Measurements from ENCODE around the gene SEMA3F.

SEMA3F gene

GRCh38 chr3:50218448-50218847 is 63.3 kb downstream of the SEMA3F start:
- ChIA-PET POLR2A (interaction anchor here (1.1 kb wide), 1 partner anchor 13 kb away, joined by 5 read pairs; the partner anchor contains the start of gene SLC38A3), CTCF (interaction anchor here (0.6 to 1.8 kb wide), 5 partner anchors 7 to 165 kb away, joined by 3 to 6 read pairs (median 4); no protein-coding TSS in a partner anchor)
- TF ChIP-seq ELF4 (IDR thresholded peaks at IDR 0.05) = no peak
- TF ChIP-seq CTBP1 (IDR thresholded peaks at IDR 0.05; ENCODE audit: borderline replicate concordance) = no peak
- no peak for TF ChIP-seq TARDBP (IDR thresholded peaks at IDR 0.05)
- TF ChIP-seq ARNT (IDR thresholded peaks at IDR 0.05) = no peak
- no peak for TF ChIP-seq ZNF384 (IDR thresholded peaks at IDR 0.05)
- TF ChIP-seq BHLHE40 (IDR thresholded peaks at IDR 0.05; ENCODE audit: borderline replicate concordance) = no peak
- no peak for TF ChIP-seq NFRKB (IDR thresholded peaks at IDR 0.05)
- TF ChIP-seq L3MBTL2 (conservative IDR thresholded peaks at IDR 0.05) = no peak
- TF ChIP-seq, protein P1, sequence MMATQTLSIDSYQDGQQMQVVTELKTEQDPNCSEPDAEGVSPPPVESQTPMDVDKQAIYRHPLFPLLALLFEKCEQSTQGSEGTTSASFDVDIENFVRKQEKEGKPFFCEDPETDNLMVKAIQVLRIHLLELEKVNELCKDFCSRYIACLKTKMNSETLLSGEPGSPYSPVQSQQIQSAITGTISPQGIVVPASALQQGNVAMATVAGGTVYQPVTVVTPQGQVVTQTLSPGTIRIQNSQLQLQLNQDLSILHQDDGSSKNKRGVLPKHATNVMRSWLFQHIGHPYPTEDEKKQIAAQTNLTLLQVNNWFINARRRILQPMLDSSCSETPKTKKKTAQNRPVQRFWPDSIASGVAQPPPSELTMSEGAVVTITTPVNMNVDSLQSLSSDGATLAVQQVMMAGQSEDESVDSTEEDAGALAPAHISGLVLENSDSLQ (IDR thresholded peaks at IDR 0.05) = no peak
- TF ChIP-seq SUZ12 (IDR thresholded peaks at IDR 0.05) = no peak
- no peak for TF ChIP-seq FOXM1 (IDR thresholded peaks at IDR 0.05; ENCODE audit: borderline replicate concordance)
- no peak for TF ChIP-seq FOXA1 (IDR thresholded peaks at IDR 0.05)
- TF ChIP-seq HDGF (IDR thresholded peaks at IDR 0.05; ENCODE audit: borderline replicate concordance) = no peak
- no peak for TF ChIP-seq FOXK2 (IDR thresholded peaks at IDR 0.05)
- TF ChIP-seq SP1 (IDR thresholded peaks at IDR 0.05) = no peak
- no peak for TF ChIP-seq LEF1 (IDR thresholded peaks at IDR 0.05; ENCODE audit: borderline replicate concordance)
- no peak for DNase-seq (ENCODE audit: extremely low spot score)

- POLR2A ChIA-PET = interaction anchor here (0.5 kb wide), 1 partner anchor 118 kb away, joined by 3 read pairs; no protein-coding TSS in a partner anchor
- CTCF ChIA-PET = interaction anchor here (1.0 kb wide), 1 partner anchor 11 kb away, joined by 4 read pairs; no protein-coding TSS in a partner anchor
- DNase-seq (ENCODE audit: extremely low spot score) = no peak
Observed at GRCh38 chr3:50219285-50219684, 64.2 kb downstream of the SEMA3F start.

DNA sequence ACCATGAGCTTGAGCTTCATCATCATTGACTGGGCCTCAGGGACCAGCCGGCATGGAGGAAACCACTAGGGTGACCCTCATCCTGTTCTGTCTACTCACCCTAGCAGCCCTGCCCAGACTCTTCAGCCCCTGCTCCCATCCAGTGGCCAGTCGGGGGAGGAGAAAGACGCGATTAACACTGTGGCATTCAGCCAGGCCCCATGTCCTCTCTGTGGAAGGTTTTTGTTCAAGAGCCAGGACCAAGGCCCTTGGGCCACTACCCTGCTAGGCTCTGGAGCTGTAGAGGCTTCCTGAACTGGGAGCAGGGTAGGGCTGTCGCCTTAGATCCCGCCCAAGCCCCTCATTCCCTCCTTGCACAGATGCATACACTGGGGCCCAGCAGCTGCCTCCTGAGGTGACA is 65.0 kb downstream of the SEMA3F start:
- POLR2A ChIA-PET = interaction anchor here (0.5 kb wide), 1 partner anchor 118 kb away, joined by 3 read pairs; no protein-coding TSS in a partner anchor
- TF ChIP-seq HDGF (IDR thresholded peaks at IDR 0.05; ENCODE audit: borderline replicate concordance) (no peak), ELF4 (IDR thresholded peaks at IDR 0.05) (no peak), FOXA1 (IDR thresholded peaks at IDR 0.05) (no peak), ARNT (IDR thresholded peaks at IDR 0.05) (no peak), CTBP1 (IDR thresholded peaks at IDR 0.05; ENCODE audit: borderline replicate concordance) (no peak), ZNF384 (IDR thresholded peaks at IDR 0.05) (no peak), LEF1 (IDR thresholded peaks at IDR 0.05; ENCODE audit: borderline replicate concordance) (no peak), FOXM1 (IDR thresholded peaks at IDR 0.05; ENCODE audit: borderline replicate concordance) (no peak)
- TF ChIP-seq, protein P1 (IDR thresholded peaks at IDR 0.05) = no peak
- no peak for DNase-seq (ENCODE audit: extremely low spot score)
- CTCF ChIA-PET = interaction anchor here (1.0 to 1.2 kb wide), 2 partner anchors 12 to 25 kb away, joined by 4 to 7 read pairs; no protein-coding TSS in a partner anchor

More at GRCh38 chr3:50219285-50219684, 64.2 kb downstream of the SEMA3F start:
- TF ChIP-seq NFRKB (IDR thresholded peaks at IDR 0.05) (no peak), ELF4 (IDR thresholded peaks at IDR 0.05) (no peak), ARNT (IDR thresholded peaks at IDR 0.05) (no peak), TARDBP (IDR thresholded peaks at IDR 0.05) (no peak), HDGF (IDR thresholded peaks at IDR 0.05; ENCODE audit: borderline replicate concordance) (no peak), ZNF384 (IDR thresholded peaks at IDR 0.05) (no peak), FOXK2 (IDR thresholded peaks at IDR 0.05) (no peak), BHLHE40 (IDR thresholded peaks at IDR 0.05; ENCODE audit: borderline replicate concordance) (no peak), L3MBTL2 (conservative IDR thresholded peaks at IDR 0.05) (no peak), SUZ12 (IDR thresholded peaks at IDR 0.05) (no peak), FOXA1 (IDR thresholded peaks at IDR 0.05) (no peak), CTBP1 (IDR thresholded peaks at IDR 0.05; ENCODE audit: borderline replicate concordance) (no peak), SP1 (IDR thresholded peaks at IDR 0.05) (no peak)
- TF ChIP-seq, protein P1 (IDR thresholded peaks at IDR 0.05) = no peak

GRCh38 chr3:50221051-50221410 is 65.9 kb downstream of the SEMA3F start:
- POLR2A ChIA-PET = interaction anchor here (1.1 kb wide), 1 partner anchor 19 kb away, joined by 3 read pairs; no protein-coding TSS in a partner anchor
- CTCF ChIA-PET = interaction anchor here (0.6 to 1.9 kb wide), 4 partner anchors 16 to 98 kb away, joined by 3 to 7 read pairs (median 5); partner anchors contain the start of gene SLC38A3
- no peak for TF ChIP-seq HDGF (IDR thresholded peaks at IDR 0.05; ENCODE audit: borderline replicate concordance)
- DNase-seq (ENCODE audit: extremely low spot score) = no peak

DNA sequence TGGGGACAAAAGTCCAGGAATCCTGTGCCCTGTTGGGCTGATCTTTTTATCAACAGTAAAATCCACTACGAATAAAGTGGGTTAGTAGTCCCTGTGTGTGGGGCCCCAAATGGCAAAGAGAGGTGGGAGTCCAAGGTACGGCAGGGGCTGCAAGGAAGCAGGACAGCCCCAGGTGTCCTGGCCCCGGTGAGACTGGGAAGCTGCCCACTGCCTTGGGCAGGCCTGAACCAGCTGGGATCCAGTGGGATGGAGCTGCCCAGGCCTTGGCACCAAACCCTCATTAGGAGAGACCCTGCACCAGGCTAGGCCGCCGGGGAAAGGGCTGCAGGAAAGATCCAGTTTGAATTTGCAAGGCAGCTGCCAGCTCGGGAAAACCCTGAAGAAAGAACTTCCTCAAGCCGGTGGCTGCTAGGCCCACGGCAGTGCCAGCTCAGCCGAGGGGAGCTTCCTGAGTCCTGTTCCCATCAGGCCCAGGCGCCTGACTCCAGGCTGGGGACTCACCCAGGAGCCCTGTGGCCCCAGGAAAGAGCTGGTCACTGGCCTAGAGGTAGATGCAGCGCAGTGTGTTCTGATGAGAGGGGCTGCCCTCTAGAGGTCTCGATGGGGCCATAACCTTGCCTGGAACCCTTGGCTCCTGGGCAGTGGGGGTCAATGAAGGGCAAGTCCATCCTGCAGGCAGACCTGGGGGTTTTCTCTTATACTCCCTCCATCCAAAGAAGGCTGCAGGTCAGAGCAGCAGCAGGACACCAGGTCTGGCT is 66.5 kb downstream of the SEMA3F start:
- DNase-seq (ENCODE audit: extremely low spot score) = no peak
- TF ChIP-seq TARDBP (IDR thresholded peaks at IDR 0.05) = no peak
- no peak for TF ChIP-seq CTBP1 (IDR thresholded peaks at IDR 0.05; ENCODE audit: borderline replicate concordance)
- no peak for TF ChIP-seq NFRKB (IDR thresholded peaks at IDR 0.05)
- TF ChIP-seq FOXM1 (IDR thresholded peaks at IDR 0.05; ENCODE audit: borderline replicate concordance) = no peak
- TF ChIP-seq ARNT (IDR thresholded peaks at IDR 0.05) = no peak
- no peak for TF ChIP-seq BHLHE40 (IDR thresholded peaks at IDR 0.05; ENCODE audit: borderline replicate concordance)
- TF ChIP-seq SP1 (IDR thresholded peaks at IDR 0.05) = no peak
- no peak for TF ChIP-seq L3MBTL2 (conservative IDR thresholded peaks at IDR 0.05)
- no peak for TF ChIP-seq FOXK2 (IDR thresholded peaks at IDR 0.05)
- no peak for TF ChIP-seq SUZ12 (IDR thresholded peaks at IDR 0.05)
- no peak for TF ChIP-seq HDGF (IDR thresholded peaks at IDR 0.05; ENCODE audit: borderline replicate concordance)
- CTCF ChIA-PET = interaction anchor here (0.9 to 1.9 kb wide), 2 partner anchors 17 to 27 kb away, joined by 3 to 7 read pairs; partner anchors contain the start of gene SLC38A3
- POLR2A ChIA-PET = interaction anchor here (1.1 to 1.2 kb wide), 2 partner anchors 11 to 19 kb away, joined by 3 to 4 read pairs; no protein-coding TSS in a partner anchor

Measured in HEK293T (cell line).